H7 (cell line): ENCODE data around the gene RHOH. TPM values are rescaled to one million over a fixed set of nuclear protein-coding genes. Genes with fewer than 3 reads are reported as not detected.
"Not testable (repeated sequence)": the region's sequence is repeated elsewhere in the genome, so short reads cannot be mapped to it uniquely, and the experiment has no call there.

Source experiments
- DNase-seq: peaks from one replicate; pipeline ENCODE4 v3.0.0; 2012
- H3K27me3 ChIP-seq: 2 replicates; pipeline ENCODE4 v1.6.0; 2011; ENCODE audit warnings: mild to moderate bottlenecking, low read length; ENCODE audit not compliant: control insufficient read depth, insufficient read depth
- H3K36me3 ChIP-seq: replicated peaks from 2 replicates; pipeline ENCODE4 v1.5.1; 2011; ENCODE audit warnings: low read length; ENCODE audit not compliant: control insufficient read depth, insufficient read depth
- H3K4me3 ChIP-seq: 2 replicates; pipeline ENCODE4 v1.5.1; 2011; ENCODE audit warnings: low read depth, mild to moderate bottlenecking, control low read depth, low read length, moderate library complexity; ENCODE audit not compliant: insufficient read depth
- total RNA-seq: library from RNA; depleted of rRNA; stranded (reverse); fragments of >200 nt; shearing (Covaris generic); gene quantifications from 2 replicates; pipeline ENCODE4 v1.2.3, GENCODE V29; 2014

The RHOH gene
- total RNA-seq, 1 experiment from 2014 or later = 2.1 TPM

- no peaks in the 10 kb centered on the region for H3K27me3 ChIP-seq
- DNase-seq = peak; percentile 25
- H3K36me3 ChIP-seq = no peaks in the 10 kb centered on the region
- no peak overlapping the region for H3K4me3 ChIP-seq
Observed at GRCh38 chr4:40264995-40265909, 68.4 kb downstream of the RHOH start.

DNA sequence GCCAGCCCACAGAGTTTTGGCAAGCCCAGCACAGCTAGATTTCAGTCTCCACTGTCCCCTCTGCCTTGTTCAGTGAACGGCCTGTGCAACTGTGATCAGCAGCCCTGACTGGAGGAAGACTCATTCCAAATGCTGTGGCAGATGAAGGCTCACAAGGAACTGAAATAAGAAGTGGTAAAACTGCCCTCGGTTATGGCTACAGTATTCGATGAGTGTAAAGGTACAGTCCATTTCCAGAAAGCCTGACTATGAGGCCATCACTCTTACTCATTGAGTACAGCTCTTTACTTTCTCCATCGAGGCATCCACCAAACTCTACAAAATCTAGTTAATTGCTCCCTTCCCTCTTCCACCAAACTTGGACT, 69.1 kb downstream of the RHOH start:
- H3K27me3 ChIP-seq = no peaks in the 10 kb centered on the region
- no peak overlapping the region for H3K4me3 ChIP-seq
- H3K36me3 ChIP-seq = no peaks in the 10 kb centered on the region
- DNase-seq = no peak

- H3K36me3 ChIP-seq = no peaks in the 10 kb centered on the region
- no peaks in the 10 kb centered on the region for H3K27me3 ChIP-seq
- DNase-seq = no peak
- H3K4me3 ChIP-seq = no peak overlapping the region
Observed at GRCh38 chr4:40269133-40269532, 72.3 kb downstream of the RHOH start.

DNA sequence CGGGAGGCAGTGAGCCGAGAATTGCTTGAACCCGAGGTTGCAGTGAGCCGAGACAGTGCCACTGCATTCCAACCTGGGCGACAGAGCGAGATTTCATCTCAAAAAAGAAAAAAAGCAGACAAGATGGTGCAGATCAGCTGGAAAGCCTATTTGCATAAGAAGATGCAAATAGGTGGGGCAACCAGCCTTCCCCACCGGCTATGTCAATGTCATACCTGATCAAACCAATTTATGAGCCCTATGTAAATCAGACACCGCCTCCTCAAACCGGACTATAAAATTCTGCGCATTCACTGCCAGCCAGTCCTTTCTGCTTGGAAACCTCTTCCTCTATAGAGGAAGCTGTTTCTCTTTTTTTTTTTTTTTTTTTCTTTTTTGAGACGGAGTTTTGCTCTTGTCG, 73.8 kb downstream of the RHOH start:
- DNase-seq = no peak
- H3K27me3 ChIP-seq = no peaks in the 10 kb centered on the region
- no peaks in the 10 kb centered on the region for H3K36me3 ChIP-seq
- no peak overlapping the region for H3K4me3 ChIP-seq

GRCh38 chr4:40275065-40275730, 78.4 kb downstream of the RHOH start:
- no peak for DNase-seq
- H3K4me3 ChIP-seq = no peak overlapping the region
- H3K36me3 ChIP-seq = no peaks in the 10 kb centered on the region
- H3K27me3 ChIP-seq = no peaks in the 10 kb centered on the region

GRCh38 chr4:40276546-40276945, 79.7 kb downstream of the RHOH start:
- no peak for DNase-seq
- H3K36me3 ChIP-seq = no peaks in the 10 kb centered on the region
- H3K27me3 ChIP-seq = no peaks in the 10 kb centered on the region
- no peak overlapping the region for H3K4me3 ChIP-seq

DNA sequence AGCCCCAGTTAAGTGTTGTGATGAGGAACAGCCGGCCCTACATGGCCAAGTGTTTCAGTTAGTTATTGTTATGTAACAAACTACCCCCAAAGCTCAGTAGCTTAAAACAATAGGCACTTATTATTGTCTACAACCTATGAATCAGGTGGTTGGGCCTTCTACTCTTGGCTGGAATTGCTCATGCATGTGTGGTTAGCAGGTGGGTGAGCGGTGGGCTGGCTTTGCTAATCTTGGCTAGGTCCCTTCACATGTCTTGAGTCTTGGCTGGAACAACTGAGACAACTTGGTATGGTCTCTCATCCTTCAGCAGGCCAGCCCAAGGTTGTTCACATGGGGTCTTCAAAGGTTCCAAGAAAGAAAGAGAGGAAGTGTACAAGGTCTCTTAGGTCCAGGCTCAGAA, 83.8 kb downstream of the RHOH start:
- Histone ChIP-seq H3K4me3 (no peak overlapping the region), H3K27me3 (no peaks in the 10 kb centered on the region), H3K36me3 (no peaks in the 10 kb centered on the region)
- DNase-seq = no peak

DNA sequence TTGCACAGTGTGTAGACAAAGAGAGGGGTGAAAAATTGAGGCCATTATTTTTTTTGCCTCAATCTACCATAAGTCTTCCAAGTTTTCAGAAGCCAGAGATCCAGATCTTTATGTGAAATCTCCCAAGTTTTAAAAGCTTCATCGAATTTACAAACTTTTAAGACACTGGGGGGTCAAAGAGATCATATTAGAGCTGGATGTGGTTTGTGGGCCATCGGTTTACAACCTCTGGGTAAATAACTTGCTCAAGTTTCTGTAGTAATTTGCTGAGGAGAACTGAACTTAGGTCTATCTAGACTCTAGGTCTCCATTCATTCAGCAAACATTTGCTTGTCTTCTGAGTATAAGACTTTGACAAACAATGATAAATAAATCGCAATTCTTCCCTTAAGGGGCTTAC, 84.3 kb downstream of the RHOH start:
- no peak for DNase-seq

DNA sequence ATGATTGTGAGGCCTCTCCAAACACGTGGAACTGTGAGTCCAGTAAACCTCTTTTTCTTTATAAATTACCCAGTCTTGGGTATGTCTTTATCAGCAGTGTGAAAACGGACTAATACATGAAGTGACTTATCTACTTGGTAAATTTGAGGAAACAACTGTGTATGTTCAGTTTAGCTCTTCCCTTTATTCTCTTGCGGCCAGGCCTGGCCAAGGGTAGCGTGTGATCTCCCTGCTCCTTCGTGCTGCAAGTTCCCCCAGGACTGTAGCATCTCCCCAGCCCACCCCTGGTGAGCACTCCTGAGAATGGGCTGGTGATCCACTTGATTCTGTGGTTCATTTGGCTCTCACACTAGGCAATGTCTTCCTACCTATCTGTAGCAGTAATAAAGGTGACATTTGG, 85.1 kb downstream of the RHOH start:
- H3K36me3 ChIP-seq = no peaks in the 10 kb centered on the region
- no peak for DNase-seq
- no peak overlapping the region for H3K4me3 ChIP-seq
- H3K27me3 ChIP-seq = no peaks in the 10 kb centered on the region

More for the DNA sequence above, 84.3 kb downstream of the RHOH start:
- Histone ChIP-seq H3K36me3 (no peaks in the 10 kb centered on the region), H3K27me3 (no peaks in the 10 kb centered on the region), H3K4me3 (no peak overlapping the region)

DNA sequence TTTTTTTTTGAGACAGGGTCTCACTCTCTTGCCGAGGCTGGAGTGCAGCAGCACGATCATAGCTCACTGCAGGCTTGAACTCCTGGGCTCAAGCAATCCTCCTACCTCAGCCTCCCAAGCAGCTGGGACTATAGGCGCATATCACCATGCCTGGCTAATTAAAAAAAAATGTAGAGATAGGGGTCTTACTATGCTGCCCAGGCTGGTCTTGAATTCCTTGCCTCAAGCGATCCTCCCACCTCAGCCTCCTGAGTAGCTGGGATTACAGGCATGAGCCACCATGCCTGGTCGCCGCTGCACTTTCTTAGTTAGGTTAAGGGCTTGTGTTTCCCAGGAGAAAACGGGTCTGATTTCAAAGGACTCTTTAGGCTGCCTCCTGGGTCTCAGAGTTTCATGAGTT, 86.0 kb downstream of the RHOH start:
- H3K36me3 ChIP-seq, DNase-seq, H3K27me3 ChIP-seq, H3K4me3 ChIP-seq: not testable (repeated sequence)

- DNase-seq = peak; percentile 58
- H3K36me3 ChIP-seq = no peaks in the 10 kb centered on the region
- H3K4me3 ChIP-seq = no peak overlapping the region
- no peaks in the 10 kb centered on the region for H3K27me3 ChIP-seq
Observed at GRCh38 chr4:40283413-40283812, 86.6 kb downstream of the RHOH start.

DNA sequence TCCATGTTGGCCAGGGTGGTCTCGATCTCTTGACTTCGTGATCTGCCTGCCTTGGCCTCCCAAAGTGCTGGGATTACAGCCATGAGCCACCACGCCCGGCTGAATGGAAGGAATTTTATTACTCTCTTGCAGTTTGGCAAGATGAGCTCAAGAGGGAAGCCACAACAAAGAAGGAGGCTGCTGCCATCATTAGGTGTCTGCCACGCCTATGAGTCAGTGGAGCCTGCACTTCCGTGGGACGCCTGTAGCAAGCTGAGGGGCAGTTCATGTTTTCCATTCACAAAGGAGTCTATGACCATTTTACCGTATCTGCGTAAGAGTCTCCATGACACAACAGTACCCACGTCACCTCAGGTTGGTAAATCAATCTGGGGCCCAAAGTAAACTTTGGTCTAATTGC, 87.1 kb downstream of the RHOH start:
- Histone ChIP-seq H3K4me3 (no peak overlapping the region), H3K36me3 (no peaks in the 10 kb centered on the region), H3K27me3 (no peaks in the 10 kb centered on the region)
- DNase-seq = no peak

DNA sequence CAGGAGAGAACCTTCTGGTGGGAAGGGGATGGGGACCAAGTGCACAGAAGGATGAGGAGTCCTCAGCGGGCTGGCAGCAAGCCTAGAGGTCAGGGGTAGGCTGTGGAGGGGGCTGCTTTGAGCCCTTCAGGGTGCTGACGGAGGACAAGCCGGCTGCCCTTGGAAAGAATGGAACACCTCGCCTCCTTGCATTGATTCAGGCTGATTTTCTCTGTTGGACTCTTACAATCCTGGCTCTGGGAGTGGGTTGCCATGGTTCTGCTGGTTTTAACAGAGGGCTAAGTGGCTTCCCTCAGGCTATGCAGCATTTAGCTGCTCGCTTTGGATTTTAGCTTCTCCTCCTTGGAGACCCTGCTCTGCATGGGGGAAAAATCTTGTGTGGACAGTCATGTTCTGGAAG, 88.9 kb downstream of the RHOH start:
- DNase-seq = no peak
- Histone ChIP-seq H3K4me3 (no peak overlapping the region), H3K27me3 (no peaks in the 10 kb centered on the region), H3K36me3 (no peaks in the 10 kb centered on the region)

GRCh38 chr4:40288566-40288965, 91.7 kb downstream of the RHOH start:
- no peaks in the 10 kb centered on the region for H3K27me3 ChIP-seq
- H3K4me3 ChIP-seq = no peak overlapping the region
- DNase-seq = no peak
- no peaks in the 10 kb centered on the region for H3K36me3 ChIP-seq
